KOPT-K1 (cell line): ENCODE data around the gene ATXN7L2.

Source experiments
- H3K27ac ChIP-seq: fragments of 200-600 bp; sonication (generic); 2 replicates; pipeline ENCODE4 v1.5.1; 2016; ENCODE audit warnings: antibody characterized with exemption, mild to moderate bottlenecking, low read depth, low read length; ENCODE audit not compliant: poor library complexity, severe bottlenecking
- H3K36me3 ChIP-seq: fragments of 200-600 bp; sonication (generic); 2 replicates; pipeline ENCODE4 v1.5.1; 2017; ENCODE audit warnings: antibody characterized with exemption, mild to moderate bottlenecking, low read length, moderate library complexity; ENCODE audit not compliant: insufficient read depth
- H3K9me3 ChIP-seq: fragments of 200-600 bp; sonication (generic); 2 replicates; pipeline ENCODE4 v1.5.1; 2017; ENCODE audit warnings: antibody characterized with exemption, low read length, mild to moderate bottlenecking; ENCODE audit not compliant: insufficient read depth, poor library complexity, severe bottlenecking

The ATXN7L2 gene

DNA sequence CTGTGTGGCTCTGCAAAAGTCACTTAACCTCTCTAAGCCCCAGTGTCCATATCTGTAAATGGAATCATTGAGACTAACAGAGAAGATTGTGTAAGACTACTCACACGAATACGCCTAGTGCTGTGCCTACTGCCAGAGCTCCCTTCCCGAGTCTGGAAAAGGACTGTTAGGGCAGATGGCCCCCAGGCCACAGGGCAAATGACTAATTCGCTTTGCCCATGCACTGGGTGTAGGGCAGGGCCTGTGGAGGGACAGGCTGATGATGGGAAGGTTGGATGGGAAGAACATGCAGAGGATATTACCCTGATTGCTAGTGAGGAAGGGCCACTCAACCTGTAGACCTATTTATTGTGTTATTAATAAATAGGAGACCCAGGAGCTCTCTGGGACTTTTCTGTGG lies 51.8 kb downstream of the ATXN7L2 start:
- no peaks in the 10 kb centered on the region for H3K36me3 ChIP-seq
- H3K9me3 ChIP-seq: no peaks in the 10 kb centered on the region
- no peak overlapping the region for H3K27ac ChIP-seq

DNA sequence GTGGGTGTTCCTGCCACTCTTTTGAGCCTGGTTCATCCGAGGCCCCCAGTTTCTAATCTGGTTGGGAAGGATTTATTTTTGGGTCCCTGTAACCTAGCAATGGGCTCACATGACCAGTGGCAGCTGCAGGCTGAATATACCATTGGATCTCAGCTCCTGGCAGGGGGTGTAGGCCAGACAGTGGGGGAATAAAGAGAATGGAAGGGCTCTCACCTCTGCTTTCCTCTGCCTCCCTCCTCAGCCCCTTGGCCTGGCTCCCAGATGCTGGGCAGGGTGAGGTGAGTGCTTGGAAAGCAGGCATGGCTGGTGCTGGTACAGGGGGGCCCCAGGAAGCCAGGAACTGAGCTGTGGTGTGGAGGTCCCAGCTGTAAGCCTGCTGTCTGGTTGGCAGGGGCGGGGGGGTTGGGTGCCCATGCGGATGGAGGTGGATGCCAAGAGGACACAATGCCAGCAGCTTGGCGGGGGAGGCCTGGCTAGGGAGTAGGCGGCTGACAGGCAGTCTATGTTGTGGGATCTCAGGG lies 52.3 kb downstream of the ATXN7L2 start:
- H3K27ac ChIP-seq: no peak overlapping the region
- no peaks in the 10 kb centered on the region for H3K9me3 ChIP-seq
- H3K36me3 ChIP-seq: no peaks in the 10 kb centered on the region

DNA sequence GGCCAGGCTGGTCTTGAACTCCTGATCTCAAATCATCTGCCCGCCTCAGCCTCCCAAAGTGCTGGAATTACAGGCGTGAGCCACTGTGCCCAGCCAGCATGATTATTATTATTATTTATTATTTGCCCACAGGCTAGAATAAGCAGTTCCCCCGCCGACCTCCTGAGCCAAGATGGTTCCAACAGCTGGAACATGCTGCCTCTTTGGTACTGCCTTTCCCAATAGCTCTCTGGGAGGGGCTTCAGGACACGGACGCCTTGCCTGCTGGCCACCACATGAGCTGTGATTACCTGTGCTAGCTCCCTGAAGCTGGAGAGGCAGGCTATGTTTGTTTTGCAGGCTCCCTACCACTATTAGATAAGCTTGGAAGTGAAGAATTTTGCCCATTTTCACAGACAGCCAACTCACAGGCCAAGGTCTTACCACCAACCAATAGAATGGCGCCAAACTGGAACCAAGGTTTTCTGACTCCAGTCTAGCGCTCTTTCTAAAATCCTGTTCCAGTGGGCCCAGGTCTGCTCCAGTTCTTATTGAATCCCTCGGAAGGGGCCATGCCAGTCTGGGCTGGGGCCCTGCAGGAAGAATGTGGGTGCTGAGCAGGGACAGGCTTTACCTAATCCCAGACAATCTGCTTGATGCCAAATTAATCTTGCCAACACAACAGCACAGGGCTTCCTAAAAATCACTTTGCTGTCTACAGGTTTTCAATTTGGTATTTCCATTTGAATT lies 53.9 kb downstream of the ATXN7L2 start:
- Histone ChIP-seq H3K36me3 (no peaks in the 10 kb centered on the region), H3K9me3 (no peaks in the 10 kb centered on the region), H3K27ac (no peak overlapping the region)

DNA sequence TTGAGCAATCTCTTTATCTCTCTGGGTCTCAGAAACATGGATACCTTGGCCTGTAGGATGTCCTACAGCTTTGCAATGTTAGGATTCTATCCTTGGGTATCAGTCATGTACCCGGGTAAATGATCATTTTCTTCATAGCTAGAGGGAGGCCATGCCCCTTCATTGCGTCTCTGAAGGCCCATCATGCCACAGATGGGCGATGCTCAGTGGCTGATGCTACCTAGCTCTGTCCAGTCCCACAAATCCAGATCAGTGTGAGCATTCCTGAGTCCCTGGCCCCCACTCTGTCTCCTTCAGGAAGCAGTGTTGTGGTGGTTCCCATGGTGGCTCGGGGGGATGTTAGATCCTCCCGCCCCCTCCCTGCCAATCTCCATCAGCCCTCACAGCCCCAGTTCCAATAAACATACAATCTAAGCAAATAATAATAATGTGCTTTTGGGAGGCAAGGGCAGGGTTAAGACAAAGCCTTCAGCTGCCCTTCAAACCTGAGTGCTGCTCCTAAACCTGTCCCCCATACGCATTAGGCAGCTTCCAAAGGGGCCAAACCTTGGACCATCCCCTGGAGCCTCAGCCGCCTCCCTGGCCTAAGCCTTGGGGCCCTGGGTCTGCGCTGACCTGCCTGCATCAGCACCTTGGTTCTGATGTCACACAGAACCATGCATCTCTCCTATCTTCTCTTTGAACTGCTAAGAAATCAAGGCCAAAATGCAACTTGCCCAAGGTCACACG lies 55.3 kb downstream of the ATXN7L2 start:
- Histone ChIP-seq H3K9me3 (no peaks in the 10 kb centered on the region), H3K36me3 (no peaks in the 10 kb centered on the region), H3K27ac (no peak overlapping the region)

DNA sequence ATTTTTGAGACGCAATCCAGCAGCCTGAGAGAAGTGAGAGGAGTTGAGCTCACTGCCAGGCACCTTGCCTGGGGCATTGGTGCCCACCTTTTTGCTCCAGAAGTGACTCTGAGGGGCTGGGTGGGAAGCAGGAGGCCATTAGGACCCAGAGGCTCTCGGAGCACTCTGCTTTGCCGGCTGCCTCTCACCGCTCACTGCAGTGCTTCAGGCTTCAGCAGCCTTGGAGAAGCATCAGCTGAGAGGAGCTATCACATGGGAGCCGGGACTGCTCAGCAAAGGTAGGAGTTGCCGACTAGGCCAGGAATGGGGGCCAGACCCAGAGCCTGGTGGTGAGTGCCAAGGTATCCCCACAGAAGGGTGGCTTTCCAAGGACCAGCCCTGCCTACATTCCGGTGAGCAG lies 56.0 kb downstream of the ATXN7L2 start, which contains the start of gene GPR61:
Gene GPR61 (plus strand): TSS at position 197 of the 400 bp plus-strand sequence. CDS start 3,151 bp downstream, outside the sequence.
- Histone ChIP-seq H3K36me3 (no peaks in the 10 kb centered on the region), H3K27ac (no peak within 1 kb of the TSS), H3K9me3 (no peaks in the 10 kb centered on the region)

DNA sequence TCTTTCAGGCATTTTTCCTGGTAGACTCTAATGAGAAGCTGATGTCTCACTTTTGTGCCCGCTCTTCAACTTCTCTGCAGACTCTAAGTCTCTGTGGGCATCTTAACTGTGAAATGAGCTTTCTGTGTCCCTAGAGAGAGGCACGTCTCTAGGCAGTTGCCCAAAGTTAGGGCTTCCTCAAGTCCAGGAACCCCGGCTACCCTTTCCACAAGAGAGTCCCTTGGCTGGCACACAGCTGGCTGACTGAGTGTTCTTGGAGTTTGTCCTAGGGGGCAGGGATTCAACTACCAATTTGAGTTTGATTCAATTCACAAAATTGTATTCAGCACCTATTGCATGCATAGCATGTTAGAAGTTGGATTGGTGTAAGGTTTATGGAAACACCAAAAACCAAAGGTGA lies 57.4 kb downstream of the ATXN7L2 start:
- no peaks in the 10 kb centered on the region for H3K36me3 ChIP-seq
- no peak overlapping the region for H3K27ac ChIP-seq
- no peaks in the 10 kb centered on the region for H3K9me3 ChIP-seq
